Measurements from ENCODE around the gene SPHKAP. TPM values are rescaled to one million over a fixed set of nuclear protein-coding genes. Genes with fewer than 3 reads are reported as not detected.

The SPHKAP gene
- total RNA-seq, 3 donors from 2014 or later (not counting 1 experiment from before 2014, with no cell fraction given) = not detected

DNA sequence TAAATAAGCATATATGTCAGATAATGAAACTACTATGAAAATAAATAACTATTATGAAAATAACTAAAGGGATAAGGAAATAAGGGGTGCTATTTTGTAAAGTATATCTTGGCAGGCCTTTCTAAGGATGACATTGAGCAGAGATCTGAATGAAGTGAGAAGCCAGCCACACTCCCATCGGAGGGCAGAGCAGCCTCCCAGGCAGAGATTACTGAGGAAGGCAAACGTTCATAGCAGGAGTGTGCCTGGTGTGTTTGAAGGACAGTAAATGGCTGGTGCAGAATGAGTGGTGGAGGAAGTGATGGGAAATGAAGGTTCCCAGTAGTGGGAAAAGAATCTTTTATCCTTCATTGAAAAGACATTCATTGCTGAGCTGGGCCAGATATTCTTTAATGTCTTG lies 62.5 kb downstream of the SPHKAP start:
- TF ChIP-seq, protein P1, sequence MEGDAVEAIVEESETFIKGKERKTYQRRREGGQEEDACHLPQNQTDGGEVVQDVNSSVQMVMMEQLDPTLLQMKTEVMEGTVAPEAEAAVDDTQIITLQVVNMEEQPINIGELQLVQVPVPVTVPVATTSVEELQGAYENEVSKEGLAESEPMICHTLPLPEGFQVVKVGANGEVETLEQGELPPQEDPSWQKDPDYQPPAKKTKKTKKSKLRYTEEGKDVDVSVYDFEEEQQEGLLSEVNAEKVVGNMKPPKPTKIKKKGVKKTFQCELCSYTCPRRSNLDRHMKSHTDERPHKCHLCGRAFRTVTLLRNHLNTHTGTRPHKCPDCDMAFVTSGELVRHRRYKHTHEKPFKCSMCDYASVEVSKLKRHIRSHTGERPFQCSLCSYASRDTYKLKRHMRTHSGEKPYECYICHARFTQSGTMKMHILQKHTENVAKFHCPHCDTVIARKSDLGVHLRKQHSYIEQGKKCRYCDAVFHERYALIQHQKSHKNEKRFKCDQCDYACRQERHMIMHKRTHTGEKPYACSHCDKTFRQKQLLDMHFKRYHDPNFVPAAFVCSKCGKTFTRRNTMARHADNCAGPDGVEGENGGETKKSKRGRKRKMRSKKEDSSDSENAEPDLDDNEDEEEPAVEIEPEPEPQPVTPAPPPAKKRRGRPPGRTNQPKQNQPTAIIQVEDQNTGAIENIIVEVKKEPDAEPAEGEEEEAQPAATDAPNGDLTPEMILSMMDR (IDR thresholded peaks at IDR 0.05) = no peak
- Mint-ChIP-seq H3K27me3 (ENCODE audit: low read depth in 2 of 2) (no peaks in the 10 kb centered on the region), H3K4me1 (no peaks in the 10 kb centered on the region), H3K4me3 (no peak overlapping the region), H3K36me3 (no peaks in the 10 kb centered on the region), H3K27ac (no peak overlapping the region), H3K9me3 (peaks cover 12 to 19% of the 10 kb centered on the region in 2 donors)
- no peak overlapping the region for H3K27ac ChIP-seq (ENCODE audit: low read length)
- H3K36me3 ChIP-seq (ENCODE audit: control insufficient read depth, insufficient read depth, low read length) = no peaks in the 10 kb centered on the region
- 38% methylated on average over 2 of the region's 2 CpGs for WGBS (ENCODE audit: insufficient coverage)
- peaks cover 5% of the 10 kb centered on the region for H3K9me3 ChIP-seq (ENCODE audit: control insufficient read depth, insufficient read depth, low read length)
- DNase-seq = no peak
- intact Hi-C loops (cut with micrococcal nuclease) = no loop called here
- no peak overlapping the region for H3K4me3 ChIP-seq (ENCODE audit: low read length)
- no peak for ATAC-seq
- no peaks in the 10 kb centered on the region for H3K4me1 ChIP-seq (ENCODE audit: control insufficient read depth, insufficient read depth, low read length)
- no peaks in the 10 kb centered on the region for H3K27me3 ChIP-seq (ENCODE audit: control insufficient read depth, insufficient read depth, low read length)

GRCh38 chr2:228107846-228108245 lies 73.6 kb downstream of the SPHKAP start:
- Mint-ChIP-seq H3K36me3 (no peaks in the 10 kb centered on the region), H3K9me3 (peaks cover 5 to 9% of the 10 kb centered on the region in 2 donors), H3K4me1 (no peaks in the 10 kb centered on the region), H3K4me3 (no peak overlapping the region), H3K27ac (no peak overlapping the region), H3K27me3 (ENCODE audit: low read depth in 2 of 2) (no peaks in the 10 kb centered on the region)
- DNase-seq (no peak), ATAC-seq (no peak)
- no peak overlapping the region for H3K4me3 ChIP-seq (ENCODE audit: low read length)
- no peaks in the 10 kb centered on the region for H3K4me1 ChIP-seq (ENCODE audit: control insufficient read depth, insufficient read depth, low read length)
- H3K27ac ChIP-seq (ENCODE audit: low read length) = no peak overlapping the region
- 81% methylated on average over 2 of the region's 2 CpGs for WGBS (ENCODE audit: insufficient coverage)
- TF ChIP-seq, protein P1 (IDR thresholded peaks at IDR 0.05) = no peak
- H3K27me3 ChIP-seq (ENCODE audit: control insufficient read depth, insufficient read depth, low read length) = no peaks in the 10 kb centered on the region
- intact Hi-C loops (cut with micrococcal nuclease) = no loop called here
- H3K9me3 ChIP-seq (ENCODE audit: control insufficient read depth, insufficient read depth, low read length) = no peaks in the 10 kb centered on the region
- H3K36me3 ChIP-seq (ENCODE audit: control insufficient read depth, insufficient read depth, low read length) = no peaks in the 10 kb centered on the region

DNA sequence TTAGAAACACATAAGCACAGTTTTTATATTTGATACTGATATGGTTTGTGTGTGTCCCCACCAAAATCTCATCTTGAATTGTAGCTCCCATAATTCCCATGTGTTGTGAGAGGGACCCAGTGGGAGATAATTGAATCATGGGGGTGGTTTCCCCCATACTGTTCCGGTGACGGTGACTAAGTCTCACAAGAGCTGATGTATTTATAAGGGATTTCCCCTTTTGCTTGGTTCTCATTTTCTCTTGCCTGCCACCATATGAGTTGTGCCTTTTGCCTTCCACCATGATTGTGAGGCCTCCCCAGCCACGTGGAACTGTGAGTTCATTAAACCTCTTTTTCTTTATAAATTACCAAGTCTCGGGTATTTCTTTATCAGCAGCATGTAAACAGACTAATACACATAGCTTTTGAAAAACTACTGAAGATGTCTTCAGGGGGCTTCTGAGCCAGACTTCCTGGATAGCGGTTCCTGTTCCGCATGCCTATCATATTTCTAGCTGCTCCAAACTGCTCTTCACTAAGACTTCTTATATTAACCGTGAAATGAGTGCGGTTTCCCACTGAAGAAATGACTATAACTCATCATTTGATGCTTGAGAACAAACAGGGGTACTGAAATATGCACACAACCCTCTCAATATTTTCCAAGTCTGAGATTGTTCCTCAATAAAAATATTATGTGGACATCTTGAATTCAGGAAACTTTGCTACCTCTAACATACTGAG lies 75.8 kb downstream of the SPHKAP start:
- intact Hi-C loops (cut with micrococcal nuclease) = no loop called here
- Mint-ChIP-seq H3K4me3 (no peak overlapping the region), H3K27me3 (ENCODE audit: low read depth in 2 of 2) (no peaks in the 10 kb centered on the region), H3K36me3 (no peaks in the 10 kb centered on the region), H3K9me3 (peaks cover 10 to 14% of the 10 kb centered on the region in 2 donors), H3K27ac (no peak overlapping the region), H3K4me1 (no peaks in the 10 kb centered on the region)
- Histone ChIP-seq H3K36me3 (ENCODE audit: control insufficient read depth, insufficient read depth, low read length) (no peaks in the 10 kb centered on the region), H3K9me3 (ENCODE audit: control insufficient read depth, insufficient read depth, low read length) (no peaks in the 10 kb centered on the region), H3K27ac (ENCODE audit: low read length) (no peak overlapping the region), H3K4me3 (ENCODE audit: low read length) (no peak overlapping the region), H3K27me3 (ENCODE audit: control insufficient read depth, insufficient read depth, low read length) (no peaks in the 10 kb centered on the region), H3K4me1 (ENCODE audit: control insufficient read depth, insufficient read depth, low read length) (no peaks in the 10 kb centered on the region)
- 89% methylated on average over 8 of the region's 8 CpGs for WGBS (ENCODE audit: insufficient coverage)
- ATAC-seq (no peak), DNase-seq (no peak)
- TF ChIP-seq, protein P1 (IDR thresholded peaks at IDR 0.05) = no peak

DNA sequence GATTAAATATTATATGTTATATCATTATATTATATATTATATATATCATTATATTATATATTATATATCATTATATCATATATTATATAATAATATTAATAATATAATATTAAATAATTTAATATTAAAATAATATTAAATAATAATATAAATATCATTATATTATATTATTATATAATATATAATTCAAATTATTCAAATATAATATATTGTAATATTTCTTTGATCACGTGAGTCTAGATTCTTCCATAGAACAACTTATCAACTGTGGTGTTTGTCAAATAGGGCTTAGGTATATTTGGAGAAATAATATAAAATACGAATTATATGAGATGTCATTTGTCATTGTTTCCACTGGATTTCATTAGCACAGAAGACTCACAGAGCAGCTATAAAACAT lies 77.3 kb downstream of the SPHKAP start:
- no peak for ATAC-seq

More for the DNA sequence above, 77.3 kb downstream of the SPHKAP start:
- peaks cover 15 to 17% of the 10 kb centered on the region in 2 donors for H3K9me3 Mint-ChIP-seq
- 80% methylated on average over 1 of the region's 2 CpGs for WGBS (ENCODE audit: insufficient coverage)
- no peaks in the 10 kb centered on the region for H3K9me3 ChIP-seq (ENCODE audit: control insufficient read depth, insufficient read depth, low read length)
- no peaks in the 10 kb centered on the region for H3K4me1 Mint-ChIP-seq
- H3K4me3 ChIP-seq (ENCODE audit: low read length) = no peak overlapping the region
- TF ChIP-seq, protein P1 (IDR thresholded peaks at IDR 0.05) = no peak
- no peaks in the 10 kb centered on the region for H3K27me3 Mint-ChIP-seq (ENCODE audit: low read depth in 2 of 2)
- intact Hi-C loops (cut with micrococcal nuclease) = no loop called here
- H3K27ac Mint-ChIP-seq = no peak overlapping the region
- H3K4me1 ChIP-seq (ENCODE audit: control insufficient read depth, insufficient read depth, low read length) = no peaks in the 10 kb centered on the region
- H3K36me3 Mint-ChIP-seq = peaks cover 6% of the 10 kb centered on the region
- H3K27ac ChIP-seq (ENCODE audit: low read length) = no peak overlapping the region
- DNase-seq = no peak
- no peaks in the 10 kb centered on the region for H3K27me3 ChIP-seq (ENCODE audit: control insufficient read depth, insufficient read depth, low read length)
- H3K4me3 Mint-ChIP-seq = no peak overlapping the region
- H3K36me3 ChIP-seq (ENCODE audit: control insufficient read depth, insufficient read depth, low read length) = no peaks in the 10 kb centered on the region
